HG03378 (cell line): ENCODE measurements around the gene YIPF3.
"Not testable (repeated sequence)": the region's sequence is repeated elsewhere in the genome, so short reads cannot be mapped to it uniquely, and the experiment has no call there.

ENCODE experiments used
- ATAC-seq: cut with Tn5 transposase; IDR thresholded peaks from one replicate; pipeline ENCODE4 v1.9.1; 2021; ENCODE audit warnings: mild to moderate bottlenecking, moderate library complexity; ENCODE audit not compliant: unreplicated experiment

Gene YIPF3

GRCh38 chr6:43509984-43510826 is 6.5 kb downstream of the YIPF3 start, which contains the start of gene LRRC73:
Gene LRRC73, minus strand, starts transcription at chr6:43510346. Its CDS starts 561 bp downstream, at chr6:43509785.
- no peak for ATAC-seq

GRCh38 chr6:43509142-43509983 is 7.4 kb downstream of the YIPF3 start:
- no peak for ATAC-seq

- no peak for ATAC-seq
Measured at GRCh38 chr6:43508481-43509141, 8.1 kb downstream of the YIPF3 start.

GRCh38 chr6:43506667-43507471 is 9.9 kb downstream of the YIPF3 start:
- ATAC-seq, result peak; percentile 58

GRCh38 chr6:43506171-43506570 is 10.6 kb downstream of the YIPF3 start:
- ATAC-seq, result no peak

- no peak for ATAC-seq
Measured at GRCh38 chr6:43505718-43506117, 11.0 kb downstream of the YIPF3 start.

GRCh38 chr6:43504756-43505593 is 11.8 kb downstream of the YIPF3 start:
- no peak for ATAC-seq

GRCh38 chr6:43503443-43503842 is 13.3 kb downstream of the YIPF3 start:
- no peak for ATAC-seq

- no peak for ATAC-seq
Measured at GRCh38 chr6:43502666-43503065, 14.1 kb downstream of the YIPF3 start.

GRCh38 chr6:43500921-43501320 is 15.8 kb downstream of the YIPF3 start:
- ATAC-seq, result no peak

- ATAC-seq, result no peak
Measured at GRCh38 chr6:43499028-43499815, 17.5 kb downstream of the YIPF3 start.

- not testable (repeated sequence) for ATAC-seq
Measured at GRCh38 chr6:43498291-43498690, 18.4 kb downstream of the YIPF3 start.

GRCh38 chr6:43497689-43498088 is 19.0 kb downstream of the YIPF3 start:
- no peak for ATAC-seq

- ATAC-seq, result no peak
Measured at GRCh38 chr6:43497129-43497396, 19.7 kb downstream of the YIPF3 start.

GRCh38 chr6:43496370-43497128 is 20.2 kb downstream of the YIPF3 start:
- no peak for ATAC-seq

GRCh38 chr6:43495409-43495941 is 21.3 kb downstream of the YIPF3 start:
- no peak for ATAC-seq

- no peak for ATAC-seq
Measured at GRCh38 chr6:43494766-43495165, 22.0 kb downstream of the YIPF3 start.

GRCh38 chr6:43494321-43494720 is 22.4 kb downstream of the YIPF3 start:
- ATAC-seq, result no peak
